HuH-7 (cell line): ENCODE data around the gene CADM1.
A peak's percentile ranks its signal among the peaks of the same experiment; 100 is the strongest.

ENCODE experiments used
- DNase-seq: peaks from one replicate; pipeline ENCODE4 v3.0.0; 2011; ENCODE audit warnings: low spot score

CADM1 gene

GRCh38 chr11:115352805-115353485 is 151.3 kb downstream of the CADM1 start:
- DNase-seq: no peak

- no peak for DNase-seq
Measured at GRCh38 chr11:115349335-115350017, 154.7 kb downstream of the CADM1 start.

- no peak for DNase-seq
Measured at GRCh38 chr11:115348416-115348815, 155.8 kb downstream of the CADM1 start.

GRCh38 chr11:115347106-115347505 is 157.1 kb downstream of the CADM1 start:
- DNase-seq: no peak

GRCh38 chr11:115345840-115346239 is 158.4 kb downstream of the CADM1 start:
- DNase-seq: no peak

GRCh38 chr11:115345361-115345760 is 158.9 kb downstream of the CADM1 start:
- DNase-seq: no peak

GRCh38 chr11:115344846-115345245 is 159.4 kb downstream of the CADM1 start:
- DNase-seq: no peak

GRCh38 chr11:115342142-115342541 is 162.1 kb downstream of the CADM1 start:
- DNase-seq: no peak

GRCh38 chr11:115340874-115341273 is 163.3 kb downstream of the CADM1 start:
- no peak for DNase-seq

- DNase-seq: no peak
Measured at GRCh38 chr11:115338476-115338875, 165.7 kb downstream of the CADM1 start.

GRCh38 chr11:115334932-115335788 is 169.1 kb downstream of the CADM1 start:
- peak; percentile 2 for DNase-seq

GRCh38 chr11:115333949-115334348 is 170.3 kb downstream of the CADM1 start:
- no peak for DNase-seq

- no peak for DNase-seq
Measured at GRCh38 chr11:115333121-115333520, 171.1 kb downstream of the CADM1 start.

- DNase-seq: no peak
Measured at GRCh38 chr11:115330684-115331482, 173.3 kb downstream of the CADM1 start.

- no peak for DNase-seq
Measured at GRCh38 chr11:115326526-115326925, 177.7 kb downstream of the CADM1 start.

GRCh38 chr11:115325523-115325922 is 178.7 kb downstream of the CADM1 start:
- DNase-seq: no peak

GRCh38 chr11:115324581-115325432 is 179.4 kb downstream of the CADM1 start:
- peak; percentile 18 for DNase-seq

GRCh38 chr11:115322553-115323203 is 181.5 kb downstream of the CADM1 start:
- no peak for DNase-seq

- DNase-seq: no peak
Measured at GRCh38 chr11:115321605-115322289, 182.5 kb downstream of the CADM1 start.
